Measurements from ENCODE around the gene BGLAP. TPM values are rescaled to one million over a fixed set of nuclear protein-coding genes. Genes with fewer than 3 reads are reported as not detected.

The BGLAP gene
- total and polyA plus RNA-seq, 2 donors (not counting 1 experiment from before 2014, with no cell fraction given): 3.1 to 7.4 TPM

GRCh38 chr1:156251527-156251926, 9.5 kb downstream of the BGLAP start:
- TF ChIP-seq CTCF (IDR thresholded peaks at IDR 0.05) (no peak), EZH2 (IDR thresholded peaks at IDR 0.05; ENCODE audit: borderline replicate concordance, insufficient read depth, low read depth, low read length, poor library complexity, severe bottlenecking) (no peak)
- WGBS (ENCODE audit: insufficient coverage): 55% methylated on average over 2 of the region's 3 CpGs
- H3K27me3 Mint-ChIP-seq: no peaks in the 10 kb centered on the region

GRCh38 chr1:156253634-156254033, 11.7 kb downstream of the BGLAP start:
- H3K79me2 ChIP-seq (ENCODE audit: control insufficient read depth, insufficient read depth, low read length): no peaks in the 10 kb centered on the region
- H3K9me3 Mint-ChIP-seq (ENCODE audit: insufficient read depth): no peaks in the 10 kb centered on the region
- no peak overlapping the region for H3K4me3 Mint-ChIP-seq
- no peaks in the 10 kb centered on the region for H3K4me1 Mint-ChIP-seq
- ChIA-PET POLR2A (no interaction called here), CTCF (interaction anchor here (0.9 kb wide), 1 partner anchor 16 kb away, joined by 3 read pairs; no protein-coding TSS in a partner anchor)
- H2AFZ ChIP-seq (ENCODE audit: insufficient read depth, low read depth, low read length, poor library complexity, severe bottlenecking): no peak overlapping the region
- DNase-seq (no peak), ATAC-seq (ENCODE audit: low read depth) (no peak)
- H3K27me3 Mint-ChIP-seq: no peaks in the 10 kb centered on the region
- H4K20me1 ChIP-seq (ENCODE audit: control insufficient read depth, insufficient read depth, low read length, poor library complexity, severe bottlenecking): no peaks in the 10 kb centered on the region
- WGBS (ENCODE audit: insufficient coverage): 92% methylated on average over 3 of the region's 3 CpGs
- peaks cover 7 to 74% of the 10 kb centered on the region in 2 experiments for H3K36me3 ChIP-seq (replicated peaks in 1 of 2; ENCODE audit: control extremely low read depth in 1 of 2, control insufficient read depth in 1 of 2, extremely low read depth in 1 of 2, insufficient read depth in 2 of 2, low read length in 1 of 2)
- no peak overlapping the region for H3K9ac ChIP-seq (ENCODE audit: low read length)
- TF ChIP-seq CTCF (IDR thresholded peaks at IDR 0.05) (no peak), EZH2 (IDR thresholded peaks at IDR 0.05; ENCODE audit: borderline replicate concordance, insufficient read depth, low read depth, low read length, poor library complexity, severe bottlenecking) (no peak)
- intact Hi-C loops (cut with micrococcal nuclease): no loop called here
- no peaks in the 10 kb centered on the region for H3K9me3 ChIP-seq (ENCODE audit: control extremely low read depth in 1 of 3, control insufficient read depth in 2 of 3, insufficient read depth in 1 of 3, low read length in 2 of 3)
- H3K27ac Mint-ChIP-seq: no peak overlapping the region
- H3K27me3 ChIP-seq (replicated peaks in 1 of 4; ENCODE audit: control extremely low read depth in 1 of 4, control insufficient read depth in 3 of 4, insufficient read depth in 4 of 4, low read length in 3 of 4): no peaks in the 10 kb centered on the region
- H3K27ac ChIP-seq (ENCODE audit: low read length in 2 of 2): no peak overlapping the region
- H3K4me2 ChIP-seq (replicated peaks; ENCODE audit: low read depth, low read length, poor library complexity, severe bottlenecking): no peak overlapping the region
- no peak overlapping the region for H3K4me3 ChIP-seq (ENCODE audit: control extremely low read depth in 1 of 5, extremely low read depth in 1 of 5, insufficient read depth in 1 of 5, low read depth in 2 of 5, low read length in 4 of 5)
- H3K4me1 ChIP-seq (ENCODE audit: control insufficient read depth in 2 of 2, insufficient read depth in 2 of 2, low read length in 2 of 2): no peaks in the 10 kb centered on the region

More at GRCh38 chr1:156251527-156251926, 9.5 kb downstream of the BGLAP start:
- Mint-ChIP-seq H3K4me3 (no peak overlapping the region), H3K27ac (no peak overlapping the region), H3K4me1 (peaks cover under 1% of the 10 kb centered on the region), H3K9me3 (ENCODE audit: insufficient read depth) (no peaks in the 10 kb centered on the region)
- Histone ChIP-seq H3K9ac (ENCODE audit: low read length) (no peak overlapping the region), H3K4me1 (ENCODE audit: control insufficient read depth in 2 of 2, insufficient read depth in 2 of 2, low read length in 2 of 2) (no peaks in the 10 kb centered on the region), H3K4me3 (ENCODE audit: control extremely low read depth in 1 of 5, extremely low read depth in 1 of 5, insufficient read depth in 1 of 5, low read depth in 2 of 5, low read length in 4 of 5) (no peak overlapping the region), H3K27me3 (replicated peaks in 1 of 4; ENCODE audit: control extremely low read depth in 1 of 4, control insufficient read depth in 3 of 4, insufficient read depth in 4 of 4, low read length in 3 of 4) (no peaks in the 10 kb centered on the region), H3K9me3 (ENCODE audit: control extremely low read depth in 1 of 3, control insufficient read depth in 2 of 3, insufficient read depth in 1 of 3, low read length in 2 of 3) (no peaks in the 10 kb centered on the region), H3K36me3 (replicated peaks in 1 of 2; ENCODE audit: control extremely low read depth in 1 of 2, control insufficient read depth in 1 of 2, extremely low read depth in 1 of 2, insufficient read depth in 2 of 2, low read length in 1 of 2) (peaks cover 4 to 55% of the 10 kb centered on the region in 2 experiments), H2AFZ (ENCODE audit: insufficient read depth, low read depth, low read length, poor library complexity, severe bottlenecking) (no peak overlapping the region), H4K20me1 (ENCODE audit: control insufficient read depth, insufficient read depth, low read length, poor library complexity, severe bottlenecking) (no peaks in the 10 kb centered on the region), H3K4me2 (replicated peaks; ENCODE audit: low read depth, low read length, poor library complexity, severe bottlenecking) (no peak overlapping the region), H3K79me2 (ENCODE audit: control insufficient read depth, insufficient read depth, low read length) (no peaks in the 10 kb centered on the region), H3K27ac (ENCODE audit: low read length in 2 of 2) (no peak overlapping the region)
- POLR2A ChIA-PET: no interaction called here
- intact Hi-C loops (cut with micrococcal nuclease): no loop called here
- no peak for DNase-seq
- CTCF ChIA-PET: interaction anchor here (0.5 kb wide), 1 partner anchor 51 kb away, joined by 4 read pairs; no protein-coding TSS in a partner anchor
- ATAC-seq (ENCODE audit: low read depth): no peak

Measured in B cell (primary cell).